GM12878 (cell line): Measurements from ENCODE around the gene FARS2. TPM values are rescaled to one million over a fixed set of nuclear protein-coding genes. Genes with fewer than 3 reads are reported as not detected.

Source experiments
- ATAC-seq: fragments of 200-7000 bp; cut with Tn5 transposase; 3 replicates; pipeline ENCODE4 v1.9.1; 2020; ENCODE audit warnings: mild to moderate bottlenecking, moderate library complexity
- BruUV-seq: library from RNA; stranded (reverse); fragments of 400-500 nt; replicated peaks from 2 replicates; lab custom pipeline; 2021; lab: Mats Ljungman, UMichigan
- CTCF ChIA-PET: fragments of 300-600 bp; sonication (Branson Sonifier 250); formaldehyde crosslinking; extraction: SDS; loops from one replicate; lab custom pipeline; 2021; ENCODE audit warnings: inconsistent platforms; lab: Yijun Ruan, JAX
- POLR2A ChIA-PET: fragments of 350-600 bp; formaldehyde crosslinking; extraction: SDS; loops from one replicate; lab custom pipeline; 2021; ENCODE audit warnings: inconsistent platforms; lab: Charles Lee
- RAD21 ChIA-PET: fragments of 300-600 bp; sonication (Branson Sonifier 250); formaldehyde crosslinking; loops from one replicate; lab custom pipeline; 2023; ENCODE audit warnings: antibody characterized with exemption; ENCODE audit not compliant: unreplicated experiment; lab: Charles Lee
- SMC1A ChIA-PET: fragments of 300-600 bp; sonication (Branson Sonifier 250); formaldehyde crosslinking; loops from one replicate; lab custom pipeline; 2023; ENCODE audit not compliant: unreplicated experiment, uncharacterized antibody; lab: Charles Lee
- DNase-seq: peaks from one replicate; pipeline ENCODE4 v3.0.0-alpha.2; 2011; ENCODE audit warnings: low read depth, low spot score
- FAIRE-seq: peaks from 3 replicates; lab custom pipeline; 2011; peaks lifted over from hg19 to GRCh38; lab: Jason Lieb, UNC
- H2AFZ ChIP-seq: 2 replicates; pipeline ENCODE4 v1.6.0; 2011; ENCODE audit warnings: low read depth, low read length, control low read depth; ENCODE audit not compliant: control insufficient read depth
- H3K27ac ChIP-seq: 2 replicates; pipeline ENCODE4 v1.5.1; 2011; ENCODE audit warnings: control low read depth; ENCODE audit not compliant: control insufficient read depth, insufficient read depth
- H3K27me3 ChIP-seq, 2 experiments: replicated peaks in 1 of 2; 2 replicates each; pipeline versions ENCODE4 v1.6.0 to v1.6.1; 2011; ENCODE audit warnings: low read length in 1 of 2; ENCODE audit not compliant: control insufficient read depth in 2 of 2, insufficient read depth in 2 of 2
- H3K36me3 ChIP-seq, 2 experiments: 2 replicates each; pipeline ENCODE4 v1.5.1; 2011; ENCODE audit warnings: low read length in 1 of 2; ENCODE audit not compliant: control insufficient read depth in 2 of 2, insufficient read depth in 2 of 2
- H3K4me1 ChIP-seq: 2 replicates; pipeline ENCODE4 v1.6.1; 2011; ENCODE audit warnings: mild to moderate bottlenecking, low read length, moderate library complexity, mixed read lengths; ENCODE audit not compliant: control insufficient read depth, insufficient read depth
- H3K4me2 ChIP-seq: 2 replicates; pipeline ENCODE4 v1.6.0; 2011; ENCODE audit warnings: control low read depth; ENCODE audit not compliant: control insufficient read depth, insufficient read depth
- H3K4me3 ChIP-seq: fragments of 200-600 bp; sonication (generic); 2 replicates; pipeline ENCODE4 v1.5.1; 2016
- H3K79me2 ChIP-seq: 2 replicates; pipeline ENCODE4 v1.6.0; 2011; ENCODE audit warnings: low read length; ENCODE audit not compliant: control insufficient read depth, insufficient read depth
- H3K9ac ChIP-seq: 2 replicates; pipeline ENCODE4 v1.8.0; 2011; ENCODE audit warnings: low read length, control low read depth, mixed read lengths; ENCODE audit not compliant: control insufficient read depth, insufficient read depth
- H3K9me3 ChIP-seq: replicated peaks from 3 replicates; pipeline ENCODE4 v1.5.1; 2011; ENCODE audit warnings: mild to moderate bottlenecking, low read length; ENCODE audit not compliant: control insufficient read depth, insufficient read depth
- H4K20me1 ChIP-seq: 2 replicates; pipeline ENCODE4 v1.6.0; 2011; ENCODE audit not compliant: control insufficient read depth, insufficient read depth
- CREB1 ChIP-seq: IDR thresholded peaks from 2 replicates; pipeline ENCODE4 v1.6.1; 2012; ENCODE audit warnings: low read depth, mild to moderate bottlenecking, inconsistent platforms
- ETV6 ChIP-seq, 2 experiments: fragments of 450-650 bp in 1 of 2; IDR thresholded peaks in 1 of 2; conservative IDR thresholded peaks in 1 of 2; 2 replicates each; pipeline ENCODE4 v1.6.1; 2014; ENCODE audit warnings: antibody characterized with exemption in 1 of 2, borderline replicate concordance in 1 of 2, low read depth in 1 of 2, mild to moderate bottlenecking in 1 of 2, moderate library complexity in 1 of 2
- IKZF2 ChIP-seq, 2 experiments: fragments of 450-650 bp; IDR thresholded peaks; 2 replicates each; pipeline ENCODE4 v1.6.1; 2017; ENCODE audit warnings: mild to moderate bottlenecking in 2 of 2, moderate library complexity in 2 of 2
- IRF4 ChIP-seq: IDR thresholded peaks from 2 replicates; pipeline ENCODE4 v1.6.1; 2011; ENCODE audit warnings: low read depth, low read length
- LARP7 ChIP-seq: fragments of 450-650 bp; IDR thresholded peaks from 2 replicates; pipeline ENCODE4 v1.6.1; 2017; ENCODE audit warnings: mild to moderate bottlenecking
- MEF2A ChIP-seq: IDR thresholded peaks from 2 replicates; pipeline ENCODE4 v1.6.1; 2011; ENCODE audit warnings: low read depth, mild to moderate bottlenecking, low read length, moderate library complexity; ENCODE audit not compliant: insufficient read depth
- NFIC ChIP-seq: IDR thresholded peaks from 2 replicates; pipeline ENCODE4 v1.6.1; 2012; ENCODE audit warnings: low read depth, mild to moderate bottlenecking, inconsistent platforms, low read length, moderate library complexity
- NFXL1 ChIP-seq: fragments of 450-650 bp; IDR thresholded peaks from 2 replicates; pipeline ENCODE4 v1.6.1; 2017; ENCODE audit warnings: antibody characterized with exemption, mild to moderate bottlenecking, borderline replicate concordance
- NFYB ChIP-seq: IDR thresholded peaks from 2 replicates; pipeline ENCODE4 v1.6.1; 2011; ENCODE audit warnings: low read depth, mild to moderate bottlenecking, low read length, improper control_type of control experiment, moderate library complexity; ENCODE audit not compliant: insufficient read depth
- PML ChIP-seq: IDR thresholded peaks from 2 replicates; pipeline ENCODE4 v1.6.1; 2012; ENCODE audit warnings: low read length, inconsistent platforms
- PRDM15 ChIP-seq: fragments of 450-650 bp; formaldehyde crosslinking; IDR thresholded peaks from 2 replicates; pipeline ENCODE4 v1.4.0; 2020; ENCODE audit warnings: mild to moderate bottlenecking, moderate library complexity
- SMC3 ChIP-seq: IDR thresholded peaks from 2 replicates; pipeline ENCODE4 v1.6.1; 2011; ENCODE audit warnings: low read length, improper control_type of control experiment, borderline replicate concordance
- TBL1XR1 ChIP-seq: IDR thresholded peaks from 2 replicates; pipeline ENCODE4 v1.6.1; 2012; ENCODE audit warnings: low read depth, low read length, improper control_type of control experiment
- ZNF384 ChIP-seq: IDR thresholded peaks from 2 replicates; pipeline ENCODE4 v1.6.1; 2012; ENCODE audit warnings: low read depth, mild to moderate bottlenecking, low read length, improper control_type of control experiment, borderline replicate concordance
- WGBS: methylation state at CpG from one replicate; pipeline ENCODE4 v1.1.6; 2016; ENCODE audit warnings: low lambda C conversion rate; ENCODE audit not compliant: insufficient replicate concordance, insufficient coverage; ENCODE audit errors: missing lambda C conversion rate; 5-methylcytosine and 5-hydroxymethylcytosine counted together
- in situ Hi-C: fragments of 300-500 bp; cut with MboI; formaldehyde crosslinking; loops from 9 replicates; pipeline ENCODE4 v1.14.3; 2018; ENCODE audit warnings: mixed read lengths
- intact Hi-C: fragments of 100-400 bp; cut with micrococcal nuclease; formaldehyde crosslinking; loops from one replicate; pipeline ENCODE4 v1.14.2; 2022; ENCODE audit not compliant: unreplicated experiment
- polyA plus RNA-seq, 11 experiments: library from polyadenylated mRNA; depleted of rRNA in 4 of 11; unstranded in 6 of 11; stranded (reverse) in 5 of 11; fragments of >200 nt; fragmentation: Nextera tagmentation in 4 of 11; fragmentation: Illumina TruSeq in 1 of 11; extraction: Ambion mirVana in 4 of 11; extraction: Trizol in 1 of 11; gene quantifications; 1 replicate in 1 of 11; 2 replicates in 10 of 11; pipeline versions ENCODE4 v1.2.1 to v1.2.3, GENCODE V29; 2011 to 2016; ENCODE audit warnings: inconsistent platforms in 2 of 11, missing spikeins in 2 of 11, low read depth in 1 of 11
- total RNA-seq, 4 experiments: library from RNA; depleted of rRNA in 3 of 4; stranded (reverse); fragments of >200 nt in 3 of 4; fragmentation: Illumina TruSeq in 1 of 4; extraction: Trizol in 1 of 4; gene quantifications; 2 replicates each; pipeline versions ENCODE4 v1.2.1 to v1.2.3, GENCODE V29; 2013 to 2021

FARS2 gene
- total and polyA plus RNA-seq, 10 of the 15 experiments (the other 5 are each of a cell fraction or from before 2014, with no cell fraction given), result 16.8 to 46.7 (median 25.6) TPM

- FAIRE-seq, result no peak
- no TSS peak for BruUV-seq
- no peak for DNase-seq
- H2AFZ ChIP-seq, result no peak overlapping the region
- no peak for ATAC-seq
- H3K9me3 ChIP-seq, result peaks cover 2% of the 10 kb centered on the region; the same call in 2 of the 3 replicates
- TF ChIP-seq CREB1, result no peak
- no peak for TF ChIP-seq LARP7
- TF ChIP-seq NFXL1, result no peak
- ChIA-PET CTCF (no interaction called here), POLR2A (no interaction called here), RAD21 (interaction anchor here (0.7 kb wide), 1 partner anchor 45 kb away, joined by 3 read pairs; no protein-coding TSS in a partner anchor), SMC1A (interaction anchor here (1.2 kb wide), 1 partner anchor 14 kb away, joined by 3 read pairs; no protein-coding TSS in a partner anchor)
- no peak overlapping the region for H3K4me2 ChIP-seq
- in situ Hi-C loops (no loop called here), intact Hi-C loops (no loop called here)
- H3K27ac ChIP-seq, result no peak overlapping the region
- H3K4me3 ChIP-seq, result no peak overlapping the region
- H4K20me1 ChIP-seq, result no peaks in the 10 kb centered on the region
- no peaks in the 10 kb centered on the region for H3K36me3 ChIP-seq
- H3K27me3 ChIP-seq, result no peaks in the 10 kb centered on the region
- WGBS, result 72% methylated on average over 2 of the region's 2 CpGs
- H3K9ac ChIP-seq, result no peak overlapping the region
- H3K4me1 ChIP-seq, result peaks cover 10% of the 10 kb centered on the region
- H3K79me2 ChIP-seq, result no peaks in the 10 kb centered on the region; the same call in 1 of the 2 replicates
Observed at GRCh38 chr6:5552243-5552642, 290.9 kb downstream of the FARS2 start.

GRCh38 chr6:5553767-5554166, 292.5 kb downstream of the FARS2 start:
- H3K4me3 ChIP-seq, result no peak overlapping the region
- no peaks in the 10 kb centered on the region for H3K27me3 ChIP-seq
- peaks cover 2% of the 10 kb centered on the region; the same call in 2 of the 3 replicates for H3K9me3 ChIP-seq
- peaks cover 10% of the 10 kb centered on the region for H3K4me1 ChIP-seq
- FAIRE-seq (no peak), DNase-seq (peak; percentile 24), ATAC-seq (peak; percentile 80)
- BruUV-seq, result no TSS peak
- peak overlapping the region; percentile 44; the same call in 1 of the 2 replicates for H3K4me2 ChIP-seq
- 19% methylated on average over 4 of the region's 4 CpGs for WGBS
- intact Hi-C loops, result no loop called here
- RAD21 ChIA-PET, result no interaction called here
- H3K27ac ChIP-seq, result no peak overlapping the region
- SMC1A ChIA-PET, result interaction anchor here (0.8 to 1.7 kb wide), 5 partner anchors 12 to 83 kb away, joined by 3 to 9 read pairs (median 3); no protein-coding TSS in a partner anchor
- H4K20me1 ChIP-seq, result no peaks in the 10 kb centered on the region
- no peak overlapping the region for H3K9ac ChIP-seq
- no peaks in the 10 kb centered on the region for H3K36me3 ChIP-seq
- POLR2A ChIA-PET, result interaction anchor here (0.9 kb wide), 1 partner anchor 8 kb away, joined by 3 read pairs; no protein-coding TSS in a partner anchor
- in situ Hi-C loops, result no loop called here
- H3K79me2 ChIP-seq, result no peaks in the 10 kb centered on the region; the same call in 1 of the 2 replicates
- H2AFZ ChIP-seq, result no peak overlapping the region
- CTCF ChIA-PET, result interaction anchor here (0.7 kb wide), 2 partner anchors 32 to 35 kb away, joined by 3 to 4 read pairs; no protein-coding TSS in a partner anchor
- TF ChIP-seq IKZF2 (IDR thresholded peaks at IDR 0.05) (no peak), ZNF384 (no peak), PRDM15 (CRISPR knock-in tag) (no peak), ETV6 (conservative IDR thresholded peaks at IDR 0.05 in 1 of 2, IDR thresholded peaks at IDR 0.05 in 1 of 2; ENCODE audit: borderline replicate concordance in 1 of 2, low read depth in 1 of 2) (0 out of 4 replicates have a peak, but pooled peaks of 1 of the 2 experiments have one; percentile 13), TBL1XR1 (no peak), PML (no peak), NFIC (0 out of 2 replicates have a peak, but pooled peaks have one; percentile 38), NFYB (no peak), IRF4 (peak; percentile 64), SMC3 (no peak), MEF2A (0 out of 2 replicates have a peak, but pooled peaks have one; percentile 20)
